CD14-positive monocyte (primary cell): Measurements from ENCODE around the gene STAT3. TPM values are rescaled to one million over a fixed set of nuclear protein-coding genes. Genes with fewer than 3 reads are reported as not detected.

Source experiments
- DNase-seq, 3 donors: peaks; one replicate each; pipeline ENCODE4 v3.0.0-alpha.2; 2011 to 2022
- H2AFZ ChIP-seq: 2 replicates; pipeline ENCODE4 v1.6.0; 2012; ENCODE audit warnings: mild to moderate bottlenecking, low read depth, low read length, inconsistent platforms; ENCODE audit not compliant: insufficient read depth, poor library complexity, severe bottlenecking
- H3K27ac ChIP-seq, 2 donors: 1 replicate in 1 of 2; 2 replicates in 1 of 2; pipeline ENCODE4 v1.5.1; 2012 to 2013; ENCODE audit warnings: low read length in 2 of 2, control low read depth in 1 of 2, inconsistent platforms in 1 of 2, low read depth in 1 of 2, mild to moderate bottlenecking in 1 of 2
- H3K27me3 ChIP-seq, 2 donors: one replicate each; pipeline versions ENCODE4 v1.6.0 to v1.6.1; 2011 to 2013; ENCODE audit warnings: low read length in 2 of 2; ENCODE audit not compliant: control insufficient read depth in 2 of 2, insufficient read depth in 2 of 2
- H3K36me3 ChIP-seq, 2 donors: replicated peaks in 1 of 2; 1 replicate in 1 of 2; 2 replicates in 1 of 2; pipeline versions ENCODE4 v1.5.1 to v1.6.1; 2012 to 2013; ENCODE audit warnings: low read length in 2 of 2, control low read depth in 1 of 2, inconsistent platforms in 1 of 2, mild to moderate bottlenecking in 1 of 2; ENCODE audit not compliant: insufficient read depth in 2 of 2, control insufficient read depth in 1 of 2
- H3K4me1 ChIP-seq, 2 donors: 1 replicate in 1 of 2; 2 replicates in 1 of 2; pipeline versions ENCODE4 v1.5.1 to v1.6.1; 2012 to 2013; ENCODE audit warnings: low read length in 2 of 2, control low read depth in 1 of 2, inconsistent platforms in 1 of 2, mild to moderate bottlenecking in 1 of 2, moderate library complexity in 1 of 2; ENCODE audit not compliant: insufficient read depth in 2 of 2, control insufficient read depth in 1 of 2
- H3K4me2 ChIP-seq: replicated peaks from 2 replicates; pipeline ENCODE3; 2012; ENCODE audit warnings: low read length, moderate library complexity, mild to moderate bottlenecking; ENCODE audit not compliant: poor library complexity, severe bottlenecking; ENCODE audit errors: extremely low read depth
- H3K4me3 ChIP-seq, 3 experiments: fragments of 200-600 bp in 1 of 3; sonication (generic) in 1 of 3; replicated peaks in 1 of 3; 1 replicate in 2 of 3; 2 replicates in 1 of 3; pipeline ENCODE4 v1.5.1; 2011 to 2013; ENCODE audit warnings: low read length in 3 of 3, mild to moderate bottlenecking in 3 of 3, control low read depth in 2 of 3, low read depth in 2 of 3, inconsistent platforms in 1 of 3, moderate library complexity in 1 of 3
- H3K79me2 ChIP-seq: 2 replicates; pipeline ENCODE4 v1.6.0; 2012; ENCODE audit warnings: mild to moderate bottlenecking, control low read depth, inconsistent platforms, low read length, moderate library complexity; ENCODE audit not compliant: insufficient read depth
- H3K9ac ChIP-seq: 2 replicates; pipeline ENCODE4 v1.6.0; 2017; ENCODE audit warnings: low read length, mild to moderate bottlenecking; ENCODE audit not compliant: insufficient read depth, poor library complexity, severe bottlenecking
- H3K9me3 ChIP-seq, 2 donors: replicated peaks in 1 of 2; 1 replicate in 1 of 2; 2 replicates in 1 of 2; pipeline versions ENCODE4 v1.5.1 to v1.6.1; 2012 to 2013; ENCODE audit warnings: low read length in 2 of 2, control low read depth in 1 of 2; ENCODE audit not compliant: control insufficient read depth in 1 of 2, insufficient read depth in 1 of 2
- H4K20me1 ChIP-seq: 2 replicates; pipeline ENCODE4 v1.6.0; 2012; ENCODE audit warnings: mild to moderate bottlenecking, low read length, control low read depth, moderate library complexity; ENCODE audit not compliant: insufficient read depth
- H3K27ac Mint-ChIP-seq, 7 donors: one replicate each; pipeline ENCODE4 v1.8.0; 2020; ENCODE audit warnings: mild to moderate bottlenecking in 7 of 7, mixed read lengths in 7 of 7, moderate library complexity in 6 of 7, inconsistent platforms in 2 of 7
- H3K27me3 Mint-ChIP-seq, 3 donors: one replicate each; pipeline ENCODE4 v1.8.0; 2021 to 2022; ENCODE audit warnings: low read depth in 3 of 3, mild to moderate bottlenecking in 3 of 3, mixed read lengths in 3 of 3, moderate library complexity in 3 of 3, inconsistent platforms in 1 of 3
- H3K36me3 Mint-ChIP-seq, 2 donors: one replicate each; pipeline ENCODE4 v1.8.0; 2020; ENCODE audit warnings: mixed read lengths in 2 of 2, inconsistent platforms in 1 of 2, mild to moderate bottlenecking in 1 of 2
- H3K4me1 Mint-ChIP-seq: one replicate; pipeline ENCODE4 v1.8.0; 2020; ENCODE audit warnings: mild to moderate bottlenecking, mixed read lengths
- H3K4me3 Mint-ChIP-seq, 2 donors: one replicate each; pipeline ENCODE4 v1.8.0; 2020; ENCODE audit warnings: mild to moderate bottlenecking in 2 of 2, mixed read lengths in 2 of 2, moderate library complexity in 1 of 2
- H3K9me3 Mint-ChIP-seq, 7 donors: one replicate each; pipeline ENCODE4 v1.8.0; 2020 to 2022; ENCODE audit warnings: mixed read lengths in 7 of 7, mild to moderate bottlenecking in 6 of 7, moderate library complexity in 6 of 7, inconsistent platforms in 2 of 7
- CTCF ChIP-seq: fragments of 200-600 bp; IDR thresholded peaks from one replicate; pipeline ENCODE4 v1.8.0; 2022; ENCODE audit warnings: antibody characterized with exemption, mild to moderate bottlenecking
- WGBS: methylation state at CpG from one replicate; pipeline ENCODE4 v1.1.5; 2013; ENCODE audit warnings: missing lambda C conversion rate; ENCODE audit not compliant: insufficient coverage; 5-methylcytosine and 5-hydroxymethylcytosine counted together
- intact Hi-C, 2 donors: fragments of 100-400 bp; cut with micrococcal nuclease; formaldehyde crosslinking; loops; one replicate each; pipeline versions ENCODE4 v1.15.0 to v1.15.1; 2023
- polyA plus RNA-seq, 3 donors: library from polyadenylated mRNA; depleted of rRNA in 1 of 3; unstranded in 2 of 3; stranded (reverse) in 1 of 3; fragments of 300-500 nt in 2 of 3; fragments of >200 nt in 1 of 3; fragmentation: Illumina TruSeq in 2 of 3; gene quantifications; 1 replicate in 2 of 3; 2 replicates in 1 of 3; pipeline ENCODE4 v1.2.3, GENCODE V29; 2012 to 2021

STAT3 gene
- polyA plus RNA-seq, 3 donors = 73.0 to 155 (median 110) TPM

- H3K36me3 Mint-ChIP-seq = peaks cover 9 to 10% of the 10 kb centered on the region in 2 donors
- H3K79me2 ChIP-seq = peaks cover 91% of the 10 kb centered on the region
- no CpG with 5 or more reads among the region's 3 CpGs for WGBS
- H3K9ac ChIP-seq = no peak overlapping the region
- H3K4me3 Mint-ChIP-seq = no peak overlapping the region
- no peak overlapping the region for H3K4me2 ChIP-seq
- H3K36me3 ChIP-seq = no peaks in the 10 kb centered on the region
- intact Hi-C loops = no loop called here
- H3K27me3 ChIP-seq = no peaks in the 10 kb centered on the region
- peaks cover 27% of the 10 kb centered on the region for H3K4me1 Mint-ChIP-seq
- no peak overlapping the region for H2AFZ ChIP-seq
- H3K4me1 ChIP-seq = peaks cover 8 to 11% of the 10 kb centered on the region in 2 donors
- H3K27ac ChIP-seq = peak overlapping the region in 1 of 2 donors; percentile 32
- TF ChIP-seq CTCF = no peak
- no peak for DNase-seq
- no peaks in the 10 kb centered on the region for H3K27me3 Mint-ChIP-seq
- no peak overlapping the region for H3K4me3 ChIP-seq
- H3K27ac Mint-ChIP-seq = peak overlapping the region in 1 of 7 donors; percentile 14
- H3K9me3 Mint-ChIP-seq = no peaks in the 10 kb centered on the region
- H4K20me1 ChIP-seq = peaks cover 99% of the 10 kb centered on the region
- no peaks in the 10 kb centered on the region for H3K9me3 ChIP-seq
These were observed 33.0 kb downstream of the STAT3 start for GRCh38 chr17:42354956-42355843.

- Mint-ChIP-seq H3K9me3 (no peaks in the 10 kb centered on the region), H3K27me3 (no peaks in the 10 kb centered on the region), H3K4me1 (peaks cover 39% of the 10 kb centered on the region), H3K27ac (peak overlapping the region in 1 of 7 donors; percentile 11), H3K4me3 (no peak overlapping the region), H3K36me3 (peaks cover 43 to 50% of the 10 kb centered on the region in 2 donors)
- Histone ChIP-seq H4K20me1 (peaks cover 81% of the 10 kb centered on the region), H3K79me2 (peaks cover 60% of the 10 kb centered on the region), H3K9ac (no peak overlapping the region), H2AFZ (no peak overlapping the region), H3K36me3 (peaks cover 25 to 48% of the 10 kb centered on the region in 2 donors), H3K4me2 (no peak overlapping the region), H3K4me1 (peaks cover 16 to 17% of the 10 kb centered on the region in 2 donors), H3K27me3 (no peaks in the 10 kb centered on the region), H3K4me3 (no peak overlapping the region), H3K9me3 (no peaks in the 10 kb centered on the region), H3K27ac (peak overlapping the region in 1 of 2 donors; percentile 34)
- WGBS = 100% methylated on average over 3 of the region's 3 CpGs
- no peak for DNase-seq
- intact Hi-C loops = no loop called here
- TF ChIP-seq CTCF = no peak
These were observed 40.1 kb downstream of the STAT3 start for GRCh38 chr17:42348104-42348503.
